Kidney epithelial cell (primary cell): ENCODE data around the gene TRIM63. TPM values are rescaled to one million over a fixed set of nuclear protein-coding genes. Genes with fewer than 3 reads are reported as not detected.

ENCODE experiments used
- DNase-seq: peaks from one replicate; pipeline ENCODE4 v3.0.0-alpha.2; 2010; ENCODE audit warnings: low read depth
- H3K27me3 ChIP-seq: 2 replicates; pipeline ENCODE4 v1.6.0; 2011; ENCODE audit warnings: low read length; ENCODE audit not compliant: control insufficient read depth, insufficient read depth
- H3K36me3 ChIP-seq: 2 replicates; pipeline ENCODE4 v1.5.1; 2011; ENCODE audit warnings: low read length; ENCODE audit not compliant: control insufficient read depth, insufficient read depth
- H3K4me3 ChIP-seq: 2 replicates; pipeline ENCODE4 v1.5.1; 2011; ENCODE audit warnings: low read depth, mild to moderate bottlenecking, control low read depth, low read length
- CTCF ChIP-seq: IDR thresholded peaks from 2 replicates; pipeline ENCODE4 v1.5.1; 2011; ENCODE audit warnings: mild to moderate bottlenecking, moderate library complexity, low read length, control low read depth, inconsistent platforms; ENCODE audit not compliant: insufficient read depth, poor library complexity, severe bottlenecking
- total RNA-seq: library from RNA; depleted of rRNA; stranded (reverse); fragments of >200 nt; gene quantifications from 2 replicates; pipeline ENCODE4 v1.2.3, GENCODE V29; 2015

Gene TRIM63
- total RNA-seq, 1 donor from 2014 or later: not detected

GRCh38 chr1:26020941-26021646 lies 46.3 kb downstream of the TRIM63 start:
- Histone ChIP-seq H3K4me3 (no peak overlapping the region), H3K27me3 (peaks cover 3% of the 10 kb centered on the region), H3K36me3 (no peaks in the 10 kb centered on the region)
- TF ChIP-seq CTCF: no peak
- DNase-seq: no peak

GRCh38 chr1:26020330-26020768 lies 47.1 kb downstream of the TRIM63 start:
- no peak overlapping the region for H3K4me3 ChIP-seq
- H3K27me3 ChIP-seq: peaks cover 3% of the 10 kb centered on the region
- H3K36me3 ChIP-seq: no peaks in the 10 kb centered on the region
- DNase-seq: no peak
- TF ChIP-seq CTCF: no peak

GRCh38 chr1:26019641-26020315 lies 47.7 kb downstream of the TRIM63 start:
- no peak overlapping the region for H3K4me3 ChIP-seq
- no peak for DNase-seq

GRCh38 chr1:26017606-26018005 lies 49.8 kb downstream of the TRIM63 start:
- TF ChIP-seq CTCF: no peak
- no peaks in the 10 kb centered on the region for H3K36me3 ChIP-seq
- no peak for DNase-seq
- no peak overlapping the region for H3K4me3 ChIP-seq
- H3K27me3 ChIP-seq: peaks cover 3% of the 10 kb centered on the region

More at GRCh38 chr1:26019641-26020315, 47.7 kb downstream of the TRIM63 start:
- Histone ChIP-seq H3K36me3 (no peaks in the 10 kb centered on the region), H3K27me3 (peaks cover 3% of the 10 kb centered on the region)
- TF ChIP-seq CTCF: no peak

GRCh38 chr1:26016953-26017545 lies 50.4 kb downstream of the TRIM63 start:
- Histone ChIP-seq H3K4me3 (no peak overlapping the region), H3K36me3 (no peaks in the 10 kb centered on the region), H3K27me3 (peaks cover 2% of the 10 kb centered on the region)
- TF ChIP-seq CTCF: no peak
- DNase-seq: no peak
